Astrocyte (in vitro differentiated cells and primary cell): ENCODE data around the gene GPR22. TPM values are rescaled to one million over a fixed set of nuclear protein-coding genes. Genes with fewer than 3 reads are reported as not detected.

Source experiments
- DNase-seq: peaks from one replicate; pipeline ENCODE4 v3.0.0-alpha.2; 2010; ENCODE audit warnings: low read depth
- FAIRE-seq: peaks from 2 replicates; lab custom pipeline; 2011; peaks lifted over from hg19 to GRCh38; lab: Jason Lieb, UNC
- H2AFZ ChIP-seq: 2 replicates; pipeline ENCODE4 v1.6.0; 2012; ENCODE audit warnings: low read depth, low read length, inconsistent platforms
- H3K27ac ChIP-seq: 2 replicates; pipeline ENCODE4 v1.5.1; 2011; ENCODE audit warnings: low read depth, low read length, inconsistent platforms
- H3K27me3 ChIP-seq: 2 replicates; pipeline ENCODE4 v1.6.0; 2011; ENCODE audit warnings: low read length, inconsistent platforms; ENCODE audit not compliant: insufficient read depth
- H3K36me3 ChIP-seq: 2 replicates; pipeline ENCODE4 v1.5.1; 2011; ENCODE audit warnings: low read length, inconsistent platforms; ENCODE audit not compliant: insufficient read depth
- H3K4me1 ChIP-seq: 2 replicates; pipeline ENCODE4 v1.5.1; 2011; ENCODE audit warnings: low read length, inconsistent platforms; ENCODE audit not compliant: insufficient read depth
- H3K4me2 ChIP-seq: 2 replicates; pipeline ENCODE4 v1.6.0; 2012; ENCODE audit warnings: low read length, inconsistent platforms
- H3K4me3 ChIP-seq: 2 replicates; pipeline ENCODE4 v1.5.1; 2011; ENCODE audit warnings: low read depth, mild to moderate bottlenecking, low read length, inconsistent platforms; ENCODE audit not compliant: insufficient read depth
- H3K79me2 ChIP-seq: 2 replicates; pipeline ENCODE4 v1.6.0; 2012; ENCODE audit warnings: mild to moderate bottlenecking, low read length, inconsistent platforms; ENCODE audit not compliant: insufficient read depth
- H3K9ac ChIP-seq: 2 replicates; pipeline ENCODE4 v1.6.0; 2012; ENCODE audit warnings: mild to moderate bottlenecking, low read length, inconsistent platforms
- H3K9me3 ChIP-seq: 2 replicates; pipeline ENCODE4 v1.5.1; 2012; ENCODE audit warnings: low read depth, mild to moderate bottlenecking, low read length, inconsistent platforms; ENCODE audit not compliant: insufficient read depth
- H4K20me1 ChIP-seq: 2 replicates; pipeline ENCODE4 v1.6.0; 2012; ENCODE audit warnings: low read length, inconsistent platforms; ENCODE audit not compliant: insufficient read depth
- H3K27ac Mint-ChIP-seq: one replicate; pipeline ENCODE4 v1.8.0; 2021; ENCODE audit warnings: mild to moderate bottlenecking, mixed read lengths; ENCODE audit not compliant: unreplicated experiment
- H3K27me3 Mint-ChIP-seq: one replicate; pipeline ENCODE4 v1.8.0; 2021; ENCODE audit warnings: low read depth, mixed read lengths; ENCODE audit not compliant: unreplicated experiment
- H3K36me3 Mint-ChIP-seq: one replicate; pipeline ENCODE4 v1.8.0; 2021; ENCODE audit warnings: low read depth, mixed read lengths; ENCODE audit not compliant: unreplicated experiment
- H3K4me1 Mint-ChIP-seq: one replicate; pipeline ENCODE4 v1.8.0; 2021; ENCODE audit warnings: low read depth, mixed read lengths; ENCODE audit not compliant: unreplicated experiment
- H3K4me3 Mint-ChIP-seq: one replicate; pipeline ENCODE4 v1.8.0; 2021; ENCODE audit warnings: mild to moderate bottlenecking, moderate library complexity, mixed read lengths; ENCODE audit not compliant: unreplicated experiment
- H3K9me3 Mint-ChIP-seq: one replicate; pipeline ENCODE4 v1.8.0; 2021; ENCODE audit warnings: mild to moderate bottlenecking, mixed read lengths; ENCODE audit not compliant: unreplicated experiment
- EZH2 ChIP-seq: IDR thresholded peaks from 2 replicates; pipeline ENCODE4 v1.6.1; 2012; ENCODE audit warnings: mild to moderate bottlenecking, low read length, inconsistent platforms; ENCODE audit not compliant: insufficient read depth
- total RNA-seq: library from RNA; stranded (reverse); gene quantifications from 2 replicates; pipeline ENCODE4 v1.2.1, GENCODE V29; 2021
- TF ChIP-seq, protein P1 (sequence below): IDR thresholded peaks from 2 replicates; pipeline ENCODE4 v1.5.1; 2011; ENCODE audit warnings: low read depth, mild to moderate bottlenecking, inconsistent platforms, low read length, moderate library complexity; ENCODE audit not compliant: insufficient read depth

GPR22 gene
- total RNA-seq, 1 donor from 2014 or later = not detected

GRCh38 chr7:107472116-107472515 is 2.3 kb downstream of the GPR22 start:
- Mint-ChIP-seq H3K9me3 (no peaks in the 10 kb centered on the region), H3K36me3 (no peaks in the 10 kb centered on the region), H3K27ac (no peak overlapping the region), H3K4me1 (peaks cover 3% of the 10 kb centered on the region), H3K27me3 (no peaks in the 10 kb centered on the region), H3K4me3 (no peak overlapping the region)
- TF ChIP-seq EZH2 = no peak
- TF ChIP-seq, protein P1, sequence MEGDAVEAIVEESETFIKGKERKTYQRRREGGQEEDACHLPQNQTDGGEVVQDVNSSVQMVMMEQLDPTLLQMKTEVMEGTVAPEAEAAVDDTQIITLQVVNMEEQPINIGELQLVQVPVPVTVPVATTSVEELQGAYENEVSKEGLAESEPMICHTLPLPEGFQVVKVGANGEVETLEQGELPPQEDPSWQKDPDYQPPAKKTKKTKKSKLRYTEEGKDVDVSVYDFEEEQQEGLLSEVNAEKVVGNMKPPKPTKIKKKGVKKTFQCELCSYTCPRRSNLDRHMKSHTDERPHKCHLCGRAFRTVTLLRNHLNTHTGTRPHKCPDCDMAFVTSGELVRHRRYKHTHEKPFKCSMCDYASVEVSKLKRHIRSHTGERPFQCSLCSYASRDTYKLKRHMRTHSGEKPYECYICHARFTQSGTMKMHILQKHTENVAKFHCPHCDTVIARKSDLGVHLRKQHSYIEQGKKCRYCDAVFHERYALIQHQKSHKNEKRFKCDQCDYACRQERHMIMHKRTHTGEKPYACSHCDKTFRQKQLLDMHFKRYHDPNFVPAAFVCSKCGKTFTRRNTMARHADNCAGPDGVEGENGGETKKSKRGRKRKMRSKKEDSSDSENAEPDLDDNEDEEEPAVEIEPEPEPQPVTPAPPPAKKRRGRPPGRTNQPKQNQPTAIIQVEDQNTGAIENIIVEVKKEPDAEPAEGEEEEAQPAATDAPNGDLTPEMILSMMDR = no peak
- Histone ChIP-seq H3K4me1 (no peaks in the 10 kb centered on the region), H3K79me2 (no peaks in the 10 kb centered on the region), H3K9me3 (no peaks in the 10 kb centered on the region), H4K20me1 (peaks cover 6% of the 10 kb centered on the region), H3K27me3 (no peaks in the 10 kb centered on the region), H2AFZ (no peak overlapping the region), H3K4me3 (no peak overlapping the region), H3K27ac (no peak overlapping the region), H3K36me3 (no peaks in the 10 kb centered on the region), H3K9ac (no peak overlapping the region), H3K4me2 (no peak overlapping the region)
- FAIRE-seq (no peak), DNase-seq (no peak)

DNA sequence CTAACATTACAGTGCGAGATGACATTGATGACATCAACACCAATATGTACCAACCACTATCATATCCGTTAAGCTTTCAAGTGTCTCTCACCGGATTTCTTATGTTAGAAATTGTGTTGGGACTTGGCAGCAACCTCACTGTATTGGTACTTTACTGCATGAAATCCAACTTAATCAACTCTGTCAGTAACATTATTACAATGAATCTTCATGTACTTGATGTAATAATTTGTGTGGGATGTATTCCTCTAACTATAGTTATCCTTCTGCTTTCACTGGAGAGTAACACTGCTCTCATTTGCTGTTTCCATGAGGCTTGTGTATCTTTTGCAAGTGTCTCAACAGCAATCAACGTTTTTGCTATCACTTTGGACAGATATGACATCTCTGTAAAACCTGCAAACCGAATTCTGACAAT is 4.3 kb downstream of the GPR22 start:
- no peak for TF ChIP-seq EZH2
- TF ChIP-seq, protein P1 = no peak
- no peak overlapping the region for H3K27ac Mint-ChIP-seq
- no peaks in the 10 kb centered on the region for H3K27me3 Mint-ChIP-seq

DNA sequence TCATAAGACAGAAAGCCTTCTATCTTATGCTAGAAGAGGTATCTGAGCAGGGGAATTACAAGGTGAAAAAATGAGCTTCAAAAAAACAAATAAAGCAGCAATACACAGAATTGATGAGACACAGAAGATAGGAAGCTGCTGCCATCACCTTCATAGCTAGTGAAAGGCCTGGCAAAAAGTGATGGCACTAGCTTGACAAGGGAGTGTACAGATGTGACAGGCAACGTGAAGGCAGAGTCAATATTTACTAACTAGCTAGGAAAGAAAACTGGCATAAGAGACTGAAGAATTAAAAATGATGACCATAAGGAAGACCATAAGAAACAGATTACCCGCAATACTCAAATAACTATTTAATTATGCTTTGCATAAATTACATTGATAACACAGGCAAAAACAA is 9.4 kb downstream of the GPR22 start:
- Histone ChIP-seq H4K20me1 (peaks cover 4% of the 10 kb centered on the region), H3K9ac (no peak overlapping the region), H3K9me3 (no peaks in the 10 kb centered on the region), H3K27ac (no peak overlapping the region), H3K4me3 (no peak overlapping the region), H3K79me2 (peaks cover 3% of the 10 kb centered on the region), H3K4me2 (no peak overlapping the region), H2AFZ (no peak overlapping the region), H3K27me3 (no peaks in the 10 kb centered on the region), H3K36me3 (no peaks in the 10 kb centered on the region), H3K4me1 (no peaks in the 10 kb centered on the region)
- Mint-ChIP-seq H3K27ac (no peak overlapping the region), H3K27me3 (no peaks in the 10 kb centered on the region), H3K4me3 (no peak overlapping the region), H3K9me3 (no peaks in the 10 kb centered on the region), H3K36me3 (no peaks in the 10 kb centered on the region), H3K4me1 (no peaks in the 10 kb centered on the region)
- TF ChIP-seq EZH2 = no peak
- TF ChIP-seq, protein P1 = no peak
- DNase-seq (no peak), FAIRE-seq (no peak)

More for the DNA sequence above, 4.3 kb downstream of the GPR22 start:
- H2AFZ ChIP-seq = no peak overlapping the region
- FAIRE-seq = no peak
- Mint-ChIP-seq H3K4me1 (peaks cover 3% of the 10 kb centered on the region), H3K36me3 (no peaks in the 10 kb centered on the region), H3K9me3 (no peaks in the 10 kb centered on the region), H3K4me3 (no peak overlapping the region)
- H3K27me3 ChIP-seq = no peaks in the 10 kb centered on the region
- H3K36me3 ChIP-seq = no peaks in the 10 kb centered on the region
- no peak overlapping the region for H3K9ac ChIP-seq
- peaks cover under 1% of the 10 kb centered on the region for H4K20me1 ChIP-seq
- H3K27ac ChIP-seq = no peak overlapping the region
- H3K79me2 ChIP-seq = no peaks in the 10 kb centered on the region
- no peaks in the 10 kb centered on the region for H3K9me3 ChIP-seq
- H3K4me3 ChIP-seq = no peak overlapping the region
- H3K4me2 ChIP-seq = no peak overlapping the region
- DNase-seq = no peak
- H3K4me1 ChIP-seq = no peaks in the 10 kb centered on the region
